ENCODE data around the gene PARP1.

- TF ChIP-seq ATF2 (CRISPR knock-in tag; IDR thresholded peaks at IDR 0.05; ENCODE audit: borderline replicate concordance, low read depth) (no peak), IRF2 (CRISPR knock-in tag; IDR thresholded peaks at IDR 0.05; ENCODE audit: borderline replicate concordance, low read depth) (no peak), CTCF (IDR thresholded peaks at IDR 0.05) (no peak), STAT6 (CRISPR knock-in tag; conservative IDR thresholded peaks at IDR 0.05; ENCODE audit: low read depth) (no peak), SP1 (CRISPR knock-in tag; conservative IDR thresholded peaks at IDR 0.05) (no peak), ZNF425 (CRISPR knock-in tag; conservative IDR thresholded peaks at IDR 0.05) (no peak), USF2 (CRISPR knock-in tag; IDR thresholded peaks at IDR 0.05) (no peak), ZNF317 (CRISPR knock-in tag; IDR thresholded peaks at IDR 0.05; ENCODE audit: borderline replicate concordance, low read depth) (no peak), ZNF263 (CRISPR knock-in tag; IDR thresholded peaks at IDR 0.05; ENCODE audit: low read depth) (no peak)
Observed at GRCh38 chr1:226404904-226405222, 3.0 kb downstream of the PARP1 start.

Data from WTC11 (cell line).